Muscle of arm (tissue), 14 donors: ENCODE data around the gene PLIN1. TPM values are rescaled to one million over a fixed set of nuclear protein-coding genes. Genes with fewer than 3 reads are reported as not detected.
"Not testable (repeated sequence)": the region's sequence is repeated elsewhere in the genome, so short reads cannot be mapped to it uniquely, and the experiment has no call there.

ENCODE experiments used
- DNase-seq: peaks from one replicate; pipeline ENCODE4 v3.0.0-alpha.2; 2013
- long read RNA-seq, 11 donors: transcript quantifications; one replicate each; lab custom pipeline, GENCODE V29; 2026
- polyA plus RNA-seq, 12 donors: library from polyadenylated mRNA; unstranded; fragments of 120-200 nt; gene quantifications; one replicate each; pipeline ENCODE4 v1.2.1, GENCODE V29; 2013; ENCODE audit not compliant: insufficient read length in 12 of 12

Gene PLIN1
- under 1 TPM in 9 of 12 donors, not detected in 3; 0.08 to 0.80 (median 0.41) TPM for polyA plus RNA-seq
- long read RNA-seq, donor 1 = 0 reads
- long read RNA-seq, donor 2 = 0 reads
- long read RNA-seq, donor 3 = 0 reads
- long read RNA-seq, donor 4 = 0 reads
- long read RNA-seq, donor 5 = 0 reads
- long read RNA-seq, donor 6 = 0 reads
- long read RNA-seq, donor 7 = 0 reads
- long read RNA-seq, donor 8 = 0 reads
- long read RNA-seq, donor 9 = 0 reads
- long read RNA-seq, donor 10 = 0 reads
- long read RNA-seq, donor 11 = 0 reads

GRCh38 chr15:89679212-89679611, at the start of gene PLIN1:
Gene PLIN1 (minus strand): TSS chr15:89679367. CDS start chr15:89677489, 1,878 bp downstream.
- no peak for DNase-seq

GRCh38 chr15:89728254-89728653, 49.1 kb upstream of the PLIN1 start:
- DNase-seq = no peak

- no peak for DNase-seq
These were observed 45.9 kb upstream of the PLIN1 start for GRCh38 chr15:89725064-89725463.

- no peak for DNase-seq
These were observed 45.5 kb upstream of the PLIN1 start for GRCh38 chr15:89724621-89725020.

GRCh38 chr15:89723031-89723430, 43.9 kb upstream of the PLIN1 start:
- no peak for DNase-seq

- no peak for DNase-seq
These were observed 35.6 kb upstream of the PLIN1 start for GRCh38 chr15:89714775-89715174.

- DNase-seq = no peak
These were observed 28.4 kb upstream of the PLIN1 start for GRCh38 chr15:89707577-89707976.

- DNase-seq = no peak
These were observed 25.2 kb upstream of the PLIN1 start for GRCh38 chr15:89704411-89704810.

- DNase-seq = no peak
These were observed 16.0 kb upstream of the PLIN1 start for GRCh38 chr15:89695198-89695597.

- DNase-seq = no peak
These were observed 14.5 kb upstream of the PLIN1 start for GRCh38 chr15:89693696-89694095.

GRCh38 chr15:89693091-89693490, 13.9 kb upstream of the PLIN1 start:
- DNase-seq = no peak

- peak; percentile 74 for DNase-seq
These were observed 11.4 kb upstream of the PLIN1 start, which contains the start of the genes PEX11A and WDR93 for GRCh38 chr15:89690276-89691218. Gene PEX11A (minus strand): TSS chr15:89690754. CDS start chr15:89690632, 122 bp downstream. Gene WDR93 (plus strand): TSS chr15:89690811. CDS start chr15:89701747, 10,936 bp downstream.

GRCh38 chr15:89689930-89690275, 10.7 kb upstream of the PLIN1 start:
- not testable (repeated sequence) for DNase-seq

GRCh38 chr15:89686522-89686921, 7.4 kb upstream of the PLIN1 start:
- no peak for DNase-seq

GRCh38 chr15:89685995-89686394, 6.8 kb upstream of the PLIN1 start:
- DNase-seq = no peak

GRCh38 chr15:89681146-89681545, 2.0 kb upstream of the PLIN1 start:
- no peak for DNase-seq

GRCh38 chr15:89680282-89680873, 1.2 kb upstream of the PLIN1 start:
- no peak for DNase-seq

- DNase-seq = no peak
These were observed 1.8 kb downstream of the PLIN1 start for GRCh38 chr15:89677381-89677780.

GRCh38 chr15:89675606-89676005, 3.6 kb downstream of the PLIN1 start:
- no peak for DNase-seq

GRCh38 chr15:89674526-89674925, 4.6 kb downstream of the PLIN1 start:
- DNase-seq = no peak

- DNase-seq = no peak
These were observed 6.0 kb downstream of the PLIN1 start for GRCh38 chr15:89673165-89673512.
